HG02885 (cell line): Measurements from ENCODE around the gene CABP4.

Experiments used
- ATAC-seq: cut with Tn5 transposase; IDR thresholded peaks from one replicate; pipeline ENCODE4 v1.9.1; 2021; ENCODE audit warnings: mild to moderate bottlenecking; ENCODE audit not compliant: unreplicated experiment, poor library complexity

CABP4 gene

DNA sequence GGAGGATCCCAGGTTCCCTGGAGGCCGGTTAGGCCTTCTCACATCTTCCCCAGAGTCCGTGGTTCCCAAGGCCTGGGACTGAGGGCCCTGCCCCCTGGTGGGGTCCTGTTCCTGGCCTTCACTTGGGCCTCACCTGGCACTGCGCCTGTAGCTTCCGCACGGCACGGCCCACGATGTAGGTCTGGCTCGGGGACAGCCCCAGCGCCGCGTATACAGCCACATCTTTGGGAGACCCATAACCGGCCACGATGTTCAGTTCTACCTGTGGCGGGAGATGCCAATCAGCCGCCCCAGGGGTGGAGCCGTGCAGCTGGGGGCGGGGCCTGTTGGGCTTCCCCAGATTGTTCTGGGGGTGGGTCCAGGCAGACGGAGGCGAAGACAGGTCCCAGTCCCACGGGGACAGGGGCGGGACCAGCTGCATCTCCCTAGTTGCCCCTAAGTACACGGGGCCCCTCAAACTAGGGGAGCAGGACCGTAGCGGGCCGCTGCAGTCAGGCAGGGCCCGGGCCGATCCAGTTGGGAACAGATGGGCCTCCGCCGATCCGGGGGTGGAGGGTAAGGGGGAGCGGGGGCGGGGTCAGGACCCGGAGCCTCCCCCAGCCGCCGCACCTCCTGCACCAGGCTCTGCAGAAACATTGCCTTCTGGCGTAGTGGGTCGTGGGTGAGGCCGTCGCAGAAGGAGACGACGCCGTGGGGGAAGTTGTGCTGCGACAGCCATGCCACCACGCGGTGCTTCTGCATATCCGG lies 37.8 kb downstream of the CABP4 start:
- ATAC-seq, result no peak

GRCh38 chr11:67493548-67494370 lies 38.6 kb downstream of the CABP4 start:
- no peak for ATAC-seq

DNA sequence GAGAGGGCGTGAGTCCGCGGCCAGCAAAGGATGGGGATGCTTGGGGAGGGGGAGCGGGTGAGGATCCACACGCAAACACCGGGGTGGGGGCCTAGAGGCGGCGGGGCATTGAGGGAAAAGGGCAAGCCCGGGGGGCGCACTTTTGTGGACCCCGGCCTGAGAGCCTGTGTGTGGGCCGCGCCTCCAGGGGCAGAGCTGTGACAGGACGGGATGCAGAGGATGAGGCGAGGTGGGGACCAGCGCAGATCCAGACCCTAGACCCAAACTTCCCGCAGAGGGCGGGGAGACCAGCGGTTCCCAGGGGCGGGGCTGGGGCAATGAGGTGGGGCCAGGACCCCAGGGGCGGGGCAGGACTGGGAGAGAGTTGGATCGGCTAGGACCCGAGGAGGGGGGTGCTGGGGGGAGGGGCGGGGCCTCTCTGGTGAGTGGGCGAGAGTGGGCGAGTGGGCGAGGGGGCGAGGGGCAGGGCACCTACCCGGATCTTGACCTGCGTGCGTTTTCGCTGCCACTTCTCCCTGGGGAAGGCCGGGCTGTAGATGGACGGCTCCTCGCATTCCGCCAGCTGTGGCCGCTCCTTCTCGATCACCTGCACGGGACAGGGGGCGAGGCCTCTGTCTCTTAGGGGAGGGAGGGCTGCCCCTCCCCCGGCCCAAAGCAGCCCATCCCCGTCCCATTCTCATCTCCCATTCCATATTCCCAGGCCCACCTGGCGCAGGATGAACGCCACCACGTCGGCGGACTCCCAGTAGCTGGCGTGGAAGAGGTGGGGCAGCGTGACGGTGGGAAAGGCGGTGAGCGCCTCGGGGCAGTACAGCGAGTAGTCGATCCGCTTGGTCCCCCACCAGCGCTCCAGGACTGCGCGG lies 39.4 kb downstream of the CABP4 start:
- no peak for ATAC-seq

GRCh38 chr11:67495234-67496005 lies 40.3 kb downstream of the CABP4 start:
- ATAC-seq, result no peak

DNA sequence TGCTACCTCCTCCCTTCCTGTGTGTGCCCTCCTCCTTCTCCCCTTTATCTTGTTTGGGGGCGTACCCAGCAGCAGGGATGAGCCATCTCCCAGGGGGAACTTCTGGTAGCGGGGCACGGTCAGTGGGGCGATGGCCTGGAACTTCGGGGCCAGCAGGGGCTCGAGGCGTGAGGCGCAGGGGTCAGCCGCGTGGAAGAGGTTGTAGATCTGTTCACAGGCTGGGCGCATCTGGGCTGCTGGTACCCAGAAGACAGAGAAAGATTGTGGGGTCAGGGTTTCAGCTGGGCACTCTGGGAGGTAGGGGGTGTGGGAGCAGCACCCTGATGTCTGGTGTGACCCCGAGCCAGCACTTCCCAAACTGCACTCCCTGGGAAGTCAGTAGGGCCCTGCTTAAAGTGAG lies 41.0 kb downstream of the CABP4 start:
- no peak for ATAC-seq

DNA sequence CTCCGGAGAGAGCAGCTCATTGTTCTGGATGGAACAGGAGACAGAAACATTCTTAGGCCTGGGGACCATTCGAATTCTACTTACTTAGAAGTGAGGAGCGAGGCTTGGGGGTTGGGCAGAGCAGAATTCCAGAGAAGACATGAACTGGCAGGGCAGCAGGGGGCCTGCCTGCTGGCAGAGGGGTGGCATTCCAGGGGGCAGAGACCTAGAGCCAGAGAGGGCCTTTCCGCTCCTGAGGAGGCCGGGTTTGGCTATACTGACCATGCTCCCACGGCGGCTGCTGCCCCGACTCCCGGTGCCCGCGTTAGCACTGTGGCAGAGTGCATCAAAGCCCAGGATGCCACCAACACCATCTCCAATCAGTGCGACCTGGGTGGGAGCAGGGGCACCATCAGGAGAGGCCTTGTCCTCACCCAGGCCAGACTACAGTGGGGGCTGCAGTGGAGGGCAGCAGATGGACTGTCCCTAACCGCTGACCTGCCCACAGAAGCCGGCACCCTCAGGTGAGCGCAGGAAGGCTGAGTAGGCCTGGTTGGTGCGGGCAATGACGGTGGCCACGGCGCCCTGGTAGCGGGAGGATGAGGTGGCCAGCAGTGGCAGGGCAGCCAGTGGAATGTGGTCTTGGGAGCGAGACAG lies 42.6 kb downstream of the CABP4 start:
- no peak for ATAC-seq

GRCh38 chr11:67498544-67498972 lies 43.4 kb downstream of the CABP4 start:
- no peak for ATAC-seq

DNA sequence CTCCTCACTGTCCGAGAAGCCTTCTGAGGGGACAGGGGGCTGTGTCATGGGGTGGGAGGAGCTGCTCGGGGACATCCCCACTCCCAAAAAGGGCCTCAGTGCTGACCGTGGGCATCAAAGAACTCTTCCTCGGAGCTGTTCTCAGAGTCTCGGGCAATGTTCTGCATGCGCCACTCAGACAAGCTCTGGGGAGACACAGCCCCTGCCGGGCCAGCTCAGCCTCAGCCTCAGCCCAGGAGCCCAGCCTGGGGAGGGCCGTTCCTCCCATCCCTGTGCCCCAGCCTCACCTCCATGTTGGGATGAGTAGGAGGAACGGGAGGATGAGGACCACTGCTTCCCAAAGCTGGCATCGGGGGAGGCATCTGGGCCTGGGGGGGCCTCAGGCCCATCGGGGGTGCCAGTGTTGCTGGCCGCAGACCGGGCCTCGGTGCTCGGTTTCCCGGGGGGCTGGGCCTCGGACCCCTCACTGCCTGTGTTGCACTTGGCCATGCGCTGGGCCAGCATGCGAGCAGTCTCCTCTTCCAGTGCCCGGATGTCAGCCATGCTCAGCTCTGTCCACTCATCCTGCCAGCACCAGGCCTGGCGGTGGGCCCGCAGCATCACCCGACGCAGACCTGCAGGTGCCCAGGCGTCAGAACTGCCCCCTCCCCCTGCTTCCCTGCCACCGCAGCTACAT lies 44.8 kb downstream of the CABP4 start:
- no peak for ATAC-seq

DNA sequence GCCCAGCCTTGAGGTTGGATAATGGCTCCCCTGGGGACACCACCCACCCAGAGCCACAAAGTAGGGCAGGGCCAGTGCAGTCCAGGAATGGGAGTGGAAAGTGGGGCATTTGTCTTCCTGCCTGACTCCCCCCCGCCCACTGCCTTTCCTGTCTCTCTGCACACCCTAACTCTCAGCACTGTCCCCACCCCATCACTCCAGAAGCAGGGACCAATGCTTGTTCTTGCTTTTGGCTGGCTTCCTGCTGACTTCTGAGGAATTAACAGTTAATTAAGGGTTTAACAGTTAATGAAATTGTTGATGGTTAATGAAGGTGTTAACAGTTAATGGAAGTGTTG lies 45.3 kb downstream of the CABP4 start:
- no peak for ATAC-seq

- no peak for ATAC-seq
Measured at GRCh38 chr11:67500831-67501715, 45.9 kb downstream of the CABP4 start.

GRCh38 chr11:67501854-67502253 lies 46.7 kb downstream of the CABP4 start:
- ATAC-seq, result no peak

- ATAC-seq, result no peak
Measured at GRCh38 chr11:67502328-67502979, 47.3 kb downstream of the CABP4 start.

- no peak for ATAC-seq
Measured at GRCh38 chr11:67503119-67504004, 48.2 kb downstream of the CABP4 start.

DNA sequence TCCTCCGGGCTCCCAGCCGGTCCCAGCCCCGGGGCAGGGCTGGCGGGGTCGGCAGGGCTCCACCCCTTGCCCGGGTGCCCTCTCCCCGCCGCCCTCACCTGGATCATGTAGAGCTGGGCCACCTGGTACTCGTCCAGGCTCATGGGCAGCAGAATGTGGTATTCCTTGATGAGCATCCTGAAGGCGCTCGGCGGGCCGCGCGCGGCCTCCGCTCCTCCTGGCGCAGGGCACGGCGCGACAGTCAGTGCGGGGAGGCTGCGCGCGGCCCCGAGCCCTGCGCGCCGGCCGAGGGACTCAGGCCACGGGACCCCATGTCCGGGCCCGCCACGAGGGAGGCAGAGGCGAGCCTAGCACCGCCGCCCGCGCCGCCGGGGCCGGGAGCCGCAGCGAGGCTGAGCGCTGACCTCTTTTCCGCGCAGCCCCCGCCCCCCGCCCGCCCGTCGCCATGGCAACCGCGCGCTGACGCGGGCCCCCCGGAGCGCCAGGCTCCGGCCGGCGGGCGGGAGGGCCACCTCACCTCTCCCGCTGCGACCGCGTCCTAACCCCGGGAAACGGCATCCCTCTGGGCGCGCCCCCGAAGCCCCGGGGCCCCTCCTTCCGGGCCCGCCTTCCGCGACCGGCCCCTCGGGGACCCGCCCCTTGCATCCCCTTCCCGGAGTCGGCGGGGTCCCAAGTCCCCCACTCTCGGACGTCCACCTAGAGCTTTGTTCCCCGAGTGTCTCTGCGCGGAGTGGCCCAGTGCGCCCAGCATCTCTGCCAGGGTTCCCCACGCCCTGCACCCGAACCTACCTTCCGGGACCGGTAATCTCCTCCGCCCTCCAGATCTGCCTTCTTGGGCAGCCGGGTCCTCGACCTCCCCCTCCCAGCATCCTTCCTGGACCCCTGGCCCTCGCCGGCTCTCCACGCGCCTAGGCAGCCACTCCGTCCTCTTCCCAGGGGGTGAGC lies 49.1 kb downstream of the CABP4 start:
- ATAC-seq, result no peak

- ATAC-seq, result peak; percentile 20
Measured at GRCh38 chr11:67504950-67505581, 49.9 kb downstream of the CABP4 start, which contains the start of gene PITPNM1. PITPNM1 (minus strand) TSS chr11:67505363; CDS start chr11:67504180, 1,183 bp downstream.
